Activated CD8-positive, alpha-beta memory T cell treated with anti-CD3 and anti-CD28 coated beads for 36 hours (primary cell): ENCODE results near the gene ACAA1. TPM values are rescaled to one million over a fixed set of nuclear protein-coding genes. Genes with fewer than 3 reads are reported as not detected.

Source experiments
- CTCF ChIA-PET: fragments of 350-600 bp; sonication (Branson Sonifier 250); formaldehyde crosslinking; loops from one replicate; lab custom pipeline; 2021; ENCODE audit warnings: antibody characterized with exemption; lab: Charles Lee
- POLR2A ChIA-PET: fragments of 350-600 bp; sonication (Branson Sonifier 250); formaldehyde crosslinking; loops from one replicate; lab custom pipeline; 2021; ENCODE audit warnings: antibody characterized with exemption; lab: Charles Lee
- total RNA-seq, 2 experiments: library from RNA; stranded (reverse); gene quantifications; one replicate each; pipeline ENCODE4 v1.2.3, GENCODE V29; 2021

The ACAA1 gene
- total RNA-seq, 2 experiments from 2014 or later = 73.5 to 75.3 TPM

DNA sequence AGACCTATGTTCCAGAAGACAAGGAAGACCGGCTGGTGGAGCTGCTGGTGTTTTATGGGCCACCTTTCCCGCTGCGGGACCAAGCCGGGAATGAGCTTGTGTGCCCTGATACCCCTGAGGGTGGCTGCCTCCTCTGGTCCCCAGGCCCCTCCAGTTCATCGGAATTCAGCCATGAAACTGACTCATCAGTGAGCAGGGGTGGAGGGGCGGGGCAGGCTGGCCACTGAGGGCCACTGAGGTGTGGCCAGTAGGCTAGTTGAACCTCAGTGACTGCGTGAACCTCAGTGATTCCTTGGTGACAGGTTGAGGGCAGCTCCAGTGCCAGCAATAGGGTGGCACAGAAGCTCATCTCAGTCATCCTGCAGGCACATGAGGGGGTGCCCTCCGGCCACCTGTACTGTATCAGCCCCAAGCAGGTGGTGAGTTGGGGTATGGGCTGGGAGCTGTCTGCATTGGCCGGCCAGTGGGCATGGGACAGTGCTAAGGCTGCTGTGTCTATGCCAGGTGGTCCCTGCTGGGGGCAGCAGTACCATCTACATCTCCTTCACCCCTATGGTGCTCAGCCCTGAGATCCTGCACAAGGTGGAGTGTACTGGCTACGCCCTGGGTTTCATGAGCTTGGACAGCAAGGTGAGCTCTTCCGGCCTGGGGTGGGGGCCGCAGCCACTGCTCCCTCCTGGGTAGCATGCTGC, 20.3 kb downstream of the ACAA1 start:
- ChIA-PET POLR2A (interaction anchor here (1.3 kb wide), 1 partner anchor 21 kb away, joined by 3 read pairs; the partner anchor contains the start of gene ACAA1), CTCF (interaction anchor here (0.9 to 3.2 kb wide), 4 partner anchors 12 to 535 kb away, joined by 3 to 12 read pairs (median 10); partner anchors contain the start of gene XYLB)

DNA sequence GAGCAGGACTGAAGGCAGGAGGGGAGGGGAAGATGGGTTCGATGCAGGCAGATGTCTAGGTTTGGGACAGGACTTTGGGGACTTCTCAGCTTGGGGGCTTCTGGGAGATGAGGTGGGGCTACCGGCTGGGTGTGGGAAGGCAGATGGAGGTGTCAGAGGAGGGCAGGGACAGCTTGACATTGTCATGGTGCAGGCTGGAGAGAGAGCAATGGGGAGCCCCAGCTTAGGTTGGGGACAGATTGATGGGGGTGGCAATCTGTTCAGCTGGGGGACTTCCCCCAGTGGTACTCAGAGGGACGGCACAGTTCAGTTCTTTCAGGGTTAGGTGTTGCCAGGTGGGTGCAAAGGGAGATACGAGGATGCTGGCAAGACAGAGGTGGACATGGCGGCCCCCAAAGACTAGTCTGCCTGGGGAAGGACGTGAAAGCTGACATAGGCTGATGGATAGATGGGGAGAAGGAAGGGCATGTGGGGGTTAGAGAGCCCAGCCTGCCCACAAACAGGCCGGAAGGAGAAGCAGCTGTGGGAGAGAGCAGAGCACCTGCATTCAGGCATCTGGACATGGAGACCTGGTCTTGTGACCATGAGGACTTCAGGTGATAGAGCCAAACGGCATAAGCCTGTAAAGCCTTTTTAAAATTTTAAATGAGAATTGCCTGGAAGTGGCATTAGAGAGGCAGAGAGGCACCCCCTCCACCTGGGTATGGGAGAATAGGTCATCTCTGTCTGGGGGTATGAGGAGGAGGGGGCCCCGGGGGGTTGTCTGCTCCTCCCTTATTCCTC, 21.1 kb downstream of the ACAA1 start:
- CTCF ChIA-PET = interaction anchor here (0.6 to 3.2 kb wide), 3 partner anchors 73 to 365 kb away, joined by 3 to 12 read pairs (median 3); no protein-coding TSS in a partner anchor

DNA sequence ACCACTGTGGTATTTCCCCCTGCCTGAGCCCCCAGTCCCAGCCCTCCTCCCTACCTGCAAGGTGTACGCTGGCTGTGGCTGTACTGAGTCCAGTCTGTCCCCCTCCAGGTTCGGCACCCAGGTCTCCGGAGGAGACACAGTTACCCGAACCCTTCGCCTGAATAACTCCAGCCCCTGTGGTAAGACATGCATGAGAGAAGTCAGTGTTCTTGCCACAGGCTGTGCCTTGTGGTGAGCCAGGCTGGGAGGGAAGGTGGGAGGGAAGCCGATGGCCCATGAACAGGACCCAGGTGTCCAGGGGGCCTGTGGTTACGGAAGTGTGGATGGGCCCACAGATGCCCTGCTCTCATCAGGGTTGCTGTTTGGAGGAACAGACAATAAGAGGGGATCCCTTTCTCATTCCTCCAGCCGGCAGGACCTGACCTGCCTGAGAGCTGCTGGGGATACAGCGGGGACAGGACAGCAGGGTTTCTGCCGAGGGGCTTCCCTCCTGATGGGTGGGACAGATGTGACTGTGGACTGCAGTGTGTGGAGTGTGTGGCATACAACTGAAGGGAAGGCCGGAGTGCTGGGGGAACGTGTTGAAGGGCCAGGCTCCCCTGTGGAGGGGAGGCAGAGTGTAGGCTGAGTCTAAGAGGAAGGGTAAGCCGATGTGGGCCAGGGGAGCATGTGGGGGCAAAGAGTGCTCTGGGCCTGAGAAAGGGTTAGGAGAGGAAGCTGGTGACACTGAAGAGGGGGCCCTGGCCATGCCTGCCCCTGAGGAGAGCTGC, 21.9 kb downstream of the ACAA1 start:
- CTCF ChIA-PET = interaction anchor here (0.9 kb wide), 1 partner anchor 183 kb away, joined by 3 read pairs; no protein-coding TSS in a partner anchor
- POLR2A ChIA-PET = no interaction called here

More for the DNA sequence above, 21.1 kb downstream of the ACAA1 start:
- POLR2A ChIA-PET = no interaction called here

DNA sequence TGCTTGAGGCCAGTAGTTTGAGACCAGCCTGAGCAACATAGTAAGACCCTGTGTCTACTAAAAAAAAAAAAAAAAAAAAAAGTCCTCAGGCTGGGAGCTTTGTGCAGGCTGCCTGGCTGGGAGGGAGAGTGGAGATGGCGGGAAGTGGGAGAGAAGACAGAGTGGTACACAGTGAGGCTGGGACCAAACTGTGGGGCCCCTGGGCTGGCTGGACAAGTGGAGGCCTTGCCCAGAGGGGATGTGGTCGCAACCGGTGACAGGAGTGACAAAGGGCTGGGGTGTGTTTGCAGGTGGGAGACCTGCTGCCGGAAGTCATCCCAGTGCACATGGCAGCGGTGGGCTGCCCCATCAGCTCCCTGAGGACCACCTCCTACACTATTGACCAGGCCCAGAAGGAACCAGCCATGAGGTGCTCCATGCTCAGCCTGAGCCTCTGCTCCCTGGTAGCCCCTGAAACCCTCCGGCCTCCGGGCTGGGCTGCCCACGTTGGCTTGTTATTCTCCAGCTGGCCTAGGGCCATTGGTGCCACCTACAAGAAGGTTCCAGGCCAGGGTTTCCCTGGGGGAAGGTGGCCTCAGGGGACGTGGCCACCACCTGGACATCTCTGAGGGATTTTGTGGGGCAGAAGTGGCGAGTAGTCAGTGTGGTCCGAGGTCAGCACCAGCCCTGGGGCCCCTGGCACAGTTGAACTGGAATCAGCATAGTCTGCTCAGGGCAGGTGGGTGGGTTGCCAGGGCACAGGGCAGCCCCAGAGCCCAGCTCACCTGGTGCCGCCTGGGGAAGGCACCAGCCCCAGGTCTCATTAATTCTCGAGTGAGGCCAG, 22.7 kb downstream of the ACAA1 start:
- ChIA-PET CTCF (no interaction called here), POLR2A (no interaction called here)

DNA sequence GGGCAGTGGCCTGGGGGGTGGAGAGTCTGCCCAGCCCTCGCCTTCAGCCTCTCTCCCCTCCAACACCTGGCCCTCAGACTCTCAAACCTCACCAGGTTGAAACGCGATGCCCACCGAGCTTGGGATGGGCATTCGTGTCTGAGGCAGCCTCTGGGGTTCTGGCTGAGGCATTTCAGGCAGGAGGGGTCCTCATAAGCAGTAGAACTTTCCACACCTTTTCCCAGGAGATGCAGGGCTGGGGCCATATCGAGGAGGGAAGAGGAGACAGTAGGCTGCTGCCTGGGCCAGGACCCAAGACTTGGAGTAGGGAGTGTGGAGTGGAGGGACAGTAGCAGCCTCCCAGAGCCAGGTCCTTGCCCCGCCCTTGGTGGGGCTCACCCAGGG, 24.6 kb downstream of the ACAA1 start:
- CTCF ChIA-PET = interaction anchor here (1.7 kb wide), 1 partner anchor 10 kb away, joined by 3 read pairs; no protein-coding TSS in a partner anchor

DNA sequence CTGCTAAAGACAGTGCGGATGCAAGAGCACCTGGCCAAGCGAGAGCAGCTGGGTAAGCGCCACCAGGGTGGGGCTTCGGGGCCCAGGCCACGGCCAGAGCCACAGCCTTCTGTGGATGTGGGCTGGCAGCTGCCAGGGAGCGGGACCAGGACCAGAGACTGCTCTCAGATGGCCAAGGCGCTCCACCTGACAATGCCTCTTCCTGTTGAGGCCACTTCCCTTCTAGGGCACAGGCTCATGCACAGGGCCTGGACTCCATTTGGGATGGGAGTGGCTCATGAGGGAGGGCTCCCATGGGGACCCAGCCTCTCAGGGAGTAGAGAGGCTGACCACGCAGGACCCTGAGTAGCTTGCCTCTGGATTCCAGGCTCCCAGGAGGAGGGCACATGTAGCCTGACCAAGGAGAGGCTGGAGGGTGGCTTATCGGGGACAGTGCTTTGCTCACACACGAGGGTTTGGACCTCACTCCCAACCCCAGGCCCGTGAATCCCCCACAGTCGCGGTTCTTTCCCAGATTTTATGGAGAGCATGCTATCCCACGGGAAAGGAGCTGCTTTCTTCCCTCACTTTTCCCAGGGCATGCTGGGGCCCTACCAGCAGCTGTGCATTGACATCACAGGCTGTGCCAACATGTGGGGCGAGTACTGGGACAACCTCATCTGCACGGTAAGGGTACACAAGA, 25.1 kb downstream of the ACAA1 start:
- CTCF ChIA-PET = interaction anchor here (1.7 kb wide), 1 partner anchor 10 kb away, joined by 3 read pairs; no protein-coding TSS in a partner anchor

More for the DNA sequence above, 24.6 kb downstream of the ACAA1 start:
- POLR2A ChIA-PET = no interaction called here

DNA sequence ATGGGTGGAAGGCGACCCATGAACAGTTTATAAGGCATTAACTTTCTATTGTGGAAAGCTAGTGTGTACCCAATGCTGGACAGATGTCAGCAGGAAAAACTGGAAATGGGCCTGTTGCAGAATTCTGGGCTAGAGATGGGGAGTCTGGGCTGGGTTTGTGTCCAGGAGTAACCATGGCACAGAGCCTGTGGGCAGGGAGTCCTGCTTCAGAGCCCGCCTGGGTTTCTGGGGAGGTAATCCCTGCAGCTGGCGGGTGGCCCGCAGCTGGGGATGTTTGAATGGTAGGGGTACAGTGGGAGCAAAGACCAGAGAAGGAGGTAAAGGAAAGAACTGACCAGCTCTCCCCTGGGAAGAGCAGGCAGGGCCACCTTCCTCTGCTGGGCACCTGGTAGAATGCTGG, 25.7 kb downstream of the ACAA1 start:
- ChIA-PET POLR2A (no interaction called here), CTCF (interaction anchor here (1.7 kb wide), 1 partner anchor 11 kb away, joined by 3 read pairs; no protein-coding TSS in a partner anchor)

More for the DNA sequence above, 25.1 kb downstream of the ACAA1 start:
- POLR2A ChIA-PET = no interaction called here

DNA sequence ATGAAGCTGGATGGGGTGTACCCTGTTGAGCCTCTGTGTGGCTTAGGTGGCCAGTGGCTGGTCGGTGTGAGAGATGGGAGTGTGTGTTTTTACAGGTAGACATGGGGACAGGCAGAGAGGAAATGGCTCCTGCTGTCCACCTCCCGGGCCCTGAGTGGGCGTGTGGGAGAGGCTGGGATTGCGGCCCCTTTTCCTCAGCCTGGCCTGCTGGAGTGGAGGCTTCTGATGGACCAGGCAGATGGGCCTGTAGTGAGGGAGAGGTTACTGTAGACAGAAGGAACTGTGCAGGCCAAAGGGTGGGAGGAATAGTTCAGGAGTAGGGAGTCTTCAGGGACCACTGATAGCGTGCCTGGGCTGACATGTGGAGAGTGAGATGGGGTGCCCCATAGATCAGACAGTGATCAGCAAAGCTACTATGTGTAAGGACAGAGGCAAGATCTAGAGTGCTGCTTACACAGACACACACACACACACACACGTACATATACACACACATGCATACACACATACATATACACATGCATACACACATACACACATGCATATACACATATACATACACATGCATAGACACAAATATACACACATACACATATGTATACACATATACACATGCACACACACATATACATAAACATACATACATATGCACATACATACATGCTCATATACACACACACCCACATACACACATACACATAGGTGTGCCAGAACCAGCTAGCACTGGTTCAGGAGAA, 26.4 kb downstream of the ACAA1 start:
- POLR2A ChIA-PET = no interaction called here
- CTCF ChIA-PET = interaction anchor here (0.9 kb wide), 1 partner anchor 136 kb away, joined by 3 read pairs; no protein-coding TSS in a partner anchor

DNA sequence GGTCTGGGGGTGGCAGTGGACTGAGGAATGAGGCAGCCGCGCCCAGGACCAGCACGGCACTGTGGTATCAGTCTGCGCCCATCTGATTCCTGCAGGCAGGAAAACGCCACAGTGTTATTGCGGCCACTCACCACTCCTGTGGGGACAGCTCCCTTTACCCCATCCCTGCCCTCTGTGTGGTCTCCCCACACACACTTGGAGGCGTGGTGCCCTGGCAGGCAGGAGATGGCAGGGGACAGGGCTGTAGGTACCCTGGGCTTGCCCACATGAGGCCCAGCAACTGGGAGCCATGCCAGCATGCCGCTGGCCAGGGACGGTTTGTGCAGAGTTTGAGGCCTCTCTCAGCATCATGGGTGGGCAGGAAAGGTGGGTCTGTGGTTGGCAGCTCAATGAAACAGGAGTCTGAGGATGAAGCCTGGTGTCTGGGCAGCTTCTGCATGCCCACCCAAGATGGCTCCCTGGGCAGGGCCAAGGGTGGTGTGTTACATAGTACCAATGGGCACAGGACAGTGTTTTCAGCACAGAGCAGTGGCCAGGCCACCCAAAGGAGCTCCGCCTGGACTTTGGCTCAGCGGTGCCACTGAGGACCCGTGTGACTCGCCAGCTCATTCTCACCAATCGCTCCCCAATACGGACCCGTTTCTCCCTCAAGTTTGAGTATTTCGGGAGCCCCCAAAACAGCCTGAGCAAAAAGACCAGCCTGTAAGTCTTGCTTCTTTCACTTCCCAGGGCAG, 27.2 kb downstream of the ACAA1 start:
- POLR2A ChIA-PET = no interaction called here
- CTCF ChIA-PET = interaction anchor here (0.9 kb wide), 1 partner anchor 135 kb away, joined by 3 read pairs; no protein-coding TSS in a partner anchor

DNA sequence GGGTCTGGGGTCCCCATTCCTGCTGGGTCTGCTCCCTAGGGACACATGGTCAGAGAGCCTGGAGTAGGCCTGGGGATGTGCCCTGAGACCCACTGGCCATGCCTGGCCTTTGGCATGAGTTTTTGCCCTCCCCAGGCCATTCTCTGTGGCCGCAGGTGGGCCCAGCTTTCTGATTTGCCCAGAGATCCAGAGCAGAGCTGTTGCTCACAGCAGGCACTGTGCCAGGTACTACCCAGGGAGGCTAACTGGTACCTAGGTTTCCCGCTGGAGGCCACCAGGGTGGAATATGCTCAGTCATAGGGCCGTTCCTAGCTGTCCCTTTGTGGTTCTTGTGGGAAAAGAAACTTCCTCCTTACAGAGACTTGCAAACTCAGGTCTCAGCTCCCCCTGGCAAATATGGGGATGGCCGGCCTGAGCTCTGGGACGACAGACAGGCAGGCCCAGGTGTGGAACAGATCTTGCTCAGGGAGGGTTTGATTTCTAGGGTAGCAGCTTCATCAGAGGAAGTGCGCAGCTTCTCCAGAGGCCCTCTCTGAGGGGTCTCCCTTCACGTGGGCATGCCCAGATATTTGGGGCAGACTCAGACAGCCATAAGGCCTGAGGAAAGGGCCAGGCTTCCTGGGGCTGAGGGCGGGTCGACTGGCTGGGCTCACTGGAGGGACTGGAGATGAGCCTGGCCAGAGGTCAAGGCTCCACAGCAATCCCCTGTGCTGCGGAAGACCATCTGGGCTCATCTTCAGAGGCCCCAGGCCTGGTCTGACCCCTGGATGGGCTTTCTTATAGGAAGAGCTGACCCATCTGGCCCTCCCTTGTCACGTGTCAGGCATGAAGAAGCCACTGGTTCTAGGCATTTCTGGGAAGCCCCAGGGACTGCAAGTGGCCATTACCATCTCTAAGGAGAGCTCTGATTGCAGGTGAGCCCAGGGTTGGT, 28.0 kb downstream of the ACAA1 start:
- ChIA-PET CTCF (interaction anchor here (0.9 kb wide), 1 partner anchor 134 kb away, joined by 3 read pairs; no protein-coding TSS in a partner anchor), POLR2A (no interaction called here)

DNA sequence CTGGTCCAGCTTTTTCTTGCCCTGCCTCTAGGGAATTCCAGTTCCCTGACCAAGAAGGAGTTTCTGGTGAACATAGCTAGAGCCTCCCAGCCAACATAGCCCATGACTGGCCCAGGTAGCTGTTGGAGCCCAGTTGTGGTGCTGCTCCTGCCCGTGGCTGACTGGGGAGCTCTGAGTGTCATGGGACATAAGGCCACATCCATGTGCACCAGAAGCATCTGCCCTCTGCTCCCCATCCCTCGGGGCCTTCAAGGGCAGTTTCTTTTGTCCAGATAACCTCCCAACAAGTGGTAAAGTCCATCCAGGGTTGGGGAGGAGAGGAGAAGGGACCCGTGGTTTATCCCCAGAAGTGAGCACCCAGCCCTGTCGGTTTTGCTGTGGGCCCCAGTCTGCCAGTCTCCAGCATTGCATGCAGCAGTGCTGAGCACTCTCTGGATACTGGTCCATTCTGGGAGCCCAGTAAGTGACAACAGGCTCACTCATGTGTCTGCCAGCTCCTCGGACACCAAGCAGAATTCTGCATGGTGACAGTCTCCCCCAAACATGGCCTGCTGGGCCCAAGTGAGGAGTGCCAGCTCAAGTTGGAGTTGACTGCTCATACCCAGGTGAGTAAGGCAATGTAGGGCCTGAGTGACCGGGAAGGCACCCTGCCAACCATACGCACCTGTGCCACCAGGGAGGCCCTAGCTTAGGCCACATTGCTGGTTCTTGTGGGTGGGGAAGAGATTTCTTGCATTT, 28.8 kb downstream of the ACAA1 start:
- ChIA-PET CTCF (no interaction called here), POLR2A (no interaction called here)

DNA sequence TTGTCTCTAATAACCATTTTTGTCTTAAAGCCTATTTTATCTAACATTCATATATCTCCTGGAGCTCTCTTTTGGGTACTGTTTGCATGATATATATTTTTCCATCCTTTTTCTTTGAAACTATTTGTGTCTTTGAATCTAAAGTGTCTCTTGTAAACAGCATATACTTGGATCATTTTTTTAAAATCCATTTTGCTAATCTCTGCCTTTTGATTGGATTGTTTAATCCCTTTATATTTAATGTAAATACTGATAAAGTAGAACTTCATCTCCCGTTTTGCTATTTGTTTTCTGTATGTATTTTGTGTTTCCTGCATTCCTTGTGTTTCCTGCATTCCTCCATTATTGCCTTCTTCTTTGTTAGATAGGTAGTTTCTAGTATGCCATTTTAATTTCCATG, 31.4 kb downstream of the ACAA1 start:
- CTCF ChIA-PET = no interaction called here
- POLR2A ChIA-PET = no interaction called here

DNA sequence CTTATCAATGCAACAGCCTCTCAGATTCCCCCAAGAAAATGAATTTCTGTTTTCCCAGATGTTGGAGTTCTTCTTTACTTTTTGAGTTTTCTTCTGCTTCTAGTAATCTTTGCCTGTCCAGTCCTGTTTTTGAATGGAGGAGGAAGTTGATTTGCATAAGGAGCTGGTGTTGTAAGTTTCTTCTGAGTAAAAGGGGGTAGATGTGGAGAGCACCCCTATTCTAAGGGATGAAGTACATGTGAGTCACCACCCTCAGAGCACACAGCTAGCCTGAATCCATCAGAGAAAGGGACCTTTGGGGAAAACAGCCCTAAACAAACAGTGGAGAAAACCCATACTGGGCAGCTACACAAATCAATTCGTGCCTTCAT, 34.5 kb downstream of the ACAA1 start:
- CTCF ChIA-PET = no interaction called here
- POLR2A ChIA-PET = no interaction called here

DNA sequence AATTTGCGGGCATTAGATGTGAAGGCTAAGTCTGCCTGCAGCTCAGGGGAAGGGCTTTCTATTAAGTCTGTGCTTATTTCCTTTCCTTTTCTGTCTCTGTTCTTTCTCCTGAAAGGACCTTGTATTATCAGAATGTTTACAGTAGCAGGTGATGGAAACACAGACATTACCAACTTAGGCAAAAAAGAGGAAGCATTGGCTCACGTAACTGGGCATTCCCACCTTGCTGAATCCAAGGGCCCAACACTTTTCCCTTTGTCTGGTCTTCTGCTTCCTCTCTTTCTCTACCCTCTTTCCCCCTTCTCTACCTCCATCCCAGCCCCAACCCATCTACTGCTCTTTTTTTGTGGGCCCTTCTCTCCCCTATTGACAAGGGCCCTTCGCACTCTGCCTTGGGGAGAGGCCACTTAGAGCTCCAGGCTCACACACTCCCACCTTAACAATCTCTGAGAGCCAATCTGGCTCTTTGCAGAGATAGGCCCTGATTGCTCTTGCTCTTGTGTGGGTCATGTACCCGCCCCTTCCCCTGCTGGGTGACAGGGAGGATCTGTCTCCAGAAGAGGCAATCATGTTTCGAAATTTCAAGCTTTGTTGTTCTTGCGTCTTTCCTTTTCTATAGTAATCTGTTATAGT, 35.0 kb downstream of the ACAA1 start:
- ChIA-PET POLR2A (no interaction called here), CTCF (interaction anchor here (1.3 kb wide), 1 partner anchor 16 kb away, joined by 3 read pairs; no protein-coding TSS in a partner anchor)
